ENCODE measurements around the gene VWA3B. TPM values are rescaled to one million over a fixed set of nuclear protein-coding genes. Genes with fewer than 3 reads are reported as not detected.

The VWA3B gene
- total and polyA plus RNA-seq, 4 donors = 3.5 to 29.2 (median 11.2) TPM

DNA sequence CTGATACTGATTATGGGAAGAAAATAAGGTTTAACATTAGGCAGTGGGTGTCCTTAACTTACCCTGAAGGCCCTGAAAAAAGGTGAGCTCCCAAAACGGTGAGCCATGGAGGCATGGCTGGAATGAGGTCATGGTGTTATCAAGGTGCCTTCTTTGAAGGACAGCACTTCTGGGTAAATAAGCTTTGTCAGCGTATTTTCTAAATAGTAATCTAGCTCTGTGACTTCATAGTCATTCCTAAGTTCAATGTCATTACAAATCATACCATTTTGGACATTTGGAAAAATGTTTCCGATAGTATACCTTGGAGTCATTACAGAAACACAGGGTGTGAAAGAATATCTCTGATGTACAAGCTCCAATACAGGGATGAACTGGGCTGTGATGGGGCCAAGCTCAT is 224.1 kb downstream of the VWA3B start:
- no peak overlapping the region for H3K4me3 ChIP-seq
- peaks cover 0 to 2% (median 0%) of the 10 kb centered on the region in 4 donors for H3K9me3 ChIP-seq (ENCODE audit: control insufficient read depth in 4 of 4, insufficient read depth in 3 of 4, low read length in 3 of 4)
- TF ChIP-seq, protein P1, sequence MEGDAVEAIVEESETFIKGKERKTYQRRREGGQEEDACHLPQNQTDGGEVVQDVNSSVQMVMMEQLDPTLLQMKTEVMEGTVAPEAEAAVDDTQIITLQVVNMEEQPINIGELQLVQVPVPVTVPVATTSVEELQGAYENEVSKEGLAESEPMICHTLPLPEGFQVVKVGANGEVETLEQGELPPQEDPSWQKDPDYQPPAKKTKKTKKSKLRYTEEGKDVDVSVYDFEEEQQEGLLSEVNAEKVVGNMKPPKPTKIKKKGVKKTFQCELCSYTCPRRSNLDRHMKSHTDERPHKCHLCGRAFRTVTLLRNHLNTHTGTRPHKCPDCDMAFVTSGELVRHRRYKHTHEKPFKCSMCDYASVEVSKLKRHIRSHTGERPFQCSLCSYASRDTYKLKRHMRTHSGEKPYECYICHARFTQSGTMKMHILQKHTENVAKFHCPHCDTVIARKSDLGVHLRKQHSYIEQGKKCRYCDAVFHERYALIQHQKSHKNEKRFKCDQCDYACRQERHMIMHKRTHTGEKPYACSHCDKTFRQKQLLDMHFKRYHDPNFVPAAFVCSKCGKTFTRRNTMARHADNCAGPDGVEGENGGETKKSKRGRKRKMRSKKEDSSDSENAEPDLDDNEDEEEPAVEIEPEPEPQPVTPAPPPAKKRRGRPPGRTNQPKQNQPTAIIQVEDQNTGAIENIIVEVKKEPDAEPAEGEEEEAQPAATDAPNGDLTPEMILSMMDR (IDR thresholded peaks at IDR 0.05; ENCODE audit: control extremely low read depth, extremely low read depth) = no peak
- ATAC-seq (ENCODE audit: insufficient read depth, low FRiP score) = no peak
- no peaks in the 10 kb centered on the region for H3K36me3 ChIP-seq (ENCODE audit: control insufficient read depth in 4 of 4, insufficient read depth in 4 of 4, low read length in 4 of 4)
- WGBS, 2 donors = 82 to 86% methylated on average over 3 of the region's 3 CpGs
- peaks cover 0 to 1% (median 0%) of the 10 kb centered on the region in 5 donors for H3K4me1 ChIP-seq (ENCODE audit: control insufficient read depth in 5 of 5, insufficient read depth in 5 of 5, low read length in 5 of 5)
- H3K27me3 ChIP-seq (ENCODE audit: control insufficient read depth in 3 of 3, insufficient read depth in 3 of 3, low read length in 2 of 3) = peaks cover 0 to 3% (median 0%) of the 10 kb centered on the region in 3 donors
- no peak overlapping the region for H3K27ac ChIP-seq (ENCODE audit: low read depth in 1 of 2, low read length in 1 of 2)
- DNase-seq = no peak
- no peak overlapping the region for H3K9ac ChIP-seq (ENCODE audit: insufficient read depth in 1 of 2, low read length in 2 of 2)

DNA sequence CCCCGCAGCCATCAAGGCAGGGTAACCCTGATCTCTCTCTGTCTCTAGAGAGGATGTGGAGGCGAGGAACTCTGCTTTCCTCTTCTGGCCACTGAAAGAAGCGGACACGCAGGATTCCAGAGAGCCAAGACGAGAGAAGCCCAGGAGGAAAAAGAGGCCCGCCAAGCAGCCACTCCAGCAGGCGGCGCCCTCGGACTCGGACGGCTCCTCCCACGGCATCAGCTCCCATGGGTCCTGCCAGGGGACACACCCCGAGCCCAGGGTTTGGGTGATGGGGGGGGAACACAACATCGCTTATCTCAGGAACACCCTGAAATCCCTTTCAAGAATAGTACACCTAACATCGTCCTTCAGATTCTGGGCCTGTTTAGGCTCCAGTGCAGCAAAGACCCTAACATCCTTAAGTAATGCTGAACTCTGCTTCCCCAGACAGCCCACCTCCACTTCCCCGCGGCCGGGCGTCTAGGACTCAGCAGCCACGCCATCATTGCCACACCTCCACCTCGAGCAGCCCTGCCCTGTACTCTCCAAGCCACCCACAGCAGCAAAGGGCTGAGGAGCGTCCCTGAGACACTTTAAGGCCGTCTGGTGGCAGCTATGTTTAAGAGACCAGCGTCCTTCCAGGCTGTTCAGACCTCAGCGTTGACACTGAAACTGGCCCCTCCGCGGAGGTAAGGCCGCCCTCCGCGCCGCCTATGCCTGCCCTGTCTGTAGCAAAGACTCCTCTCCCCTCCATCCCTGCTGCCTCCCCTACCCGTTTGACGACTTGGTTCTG is 225.0 kb downstream of the VWA3B start:
- Histone ChIP-seq H3K9ac (ENCODE audit: insufficient read depth in 1 of 2, low read length in 2 of 2) (no peak overlapping the region), H3K4me3 (no peak overlapping the region), H3K9me3 (ENCODE audit: control insufficient read depth in 4 of 4, insufficient read depth in 3 of 4, low read length in 3 of 4) (peaks cover 0 to 2% (median 0%) of the 10 kb centered on the region in 4 donors), H3K4me1 (ENCODE audit: control insufficient read depth in 5 of 5, insufficient read depth in 5 of 5, low read length in 5 of 5) (peaks cover 0 to 1% (median 0%) of the 10 kb centered on the region in 5 donors), H3K36me3 (ENCODE audit: control insufficient read depth in 4 of 4, insufficient read depth in 4 of 4, low read length in 4 of 4) (no peaks in the 10 kb centered on the region), H3K27ac (ENCODE audit: low read depth in 1 of 2, low read length in 1 of 2) (no peak overlapping the region), H3K27me3 (ENCODE audit: control insufficient read depth in 3 of 3, insufficient read depth in 3 of 3, low read length in 2 of 3) (peaks cover 0 to 3% (median 0%) of the 10 kb centered on the region in 3 donors)
- WGBS, 2 donors = 72 to 82% methylated on average over 33 of the region's 33 CpGs
- ATAC-seq (ENCODE audit: insufficient read depth, low FRiP score) = no peak
- no peak for DNase-seq
- TF ChIP-seq, protein P1 (IDR thresholded peaks at IDR 0.05; ENCODE audit: control extremely low read depth, extremely low read depth) = no peak

GRCh38 chr2:98313492-98314250 is 226.7 kb downstream of the VWA3B start:
- H3K4me3 ChIP-seq = no peak overlapping the region
- ATAC-seq (ENCODE audit: insufficient read depth, low FRiP score) (no peak), DNase-seq (no peak)
- no peak overlapping the region for H3K27ac ChIP-seq (ENCODE audit: low read depth in 1 of 2, low read length in 1 of 2)
- 81 to 86% methylated on average over 8 of the region's 8 CpGs for WGBS, 2 donors
- no peaks in the 10 kb centered on the region for H3K27me3 ChIP-seq (ENCODE audit: control insufficient read depth in 3 of 3, insufficient read depth in 3 of 3, low read length in 2 of 3)
- no peaks in the 10 kb centered on the region for H3K4me1 ChIP-seq (ENCODE audit: control insufficient read depth in 5 of 5, insufficient read depth in 5 of 5, low read length in 5 of 5)
- H3K9ac ChIP-seq (ENCODE audit: insufficient read depth in 1 of 2, low read length in 2 of 2) = no peak overlapping the region
- H3K9me3 ChIP-seq (ENCODE audit: control insufficient read depth in 4 of 4, insufficient read depth in 3 of 4, low read length in 3 of 4) = peaks cover 0 to 2% (median 0%) of the 10 kb centered on the region in 4 donors
- TF ChIP-seq, protein P1 (IDR thresholded peaks at IDR 0.05; ENCODE audit: control extremely low read depth, extremely low read depth) = no peak
- H3K36me3 ChIP-seq (ENCODE audit: control insufficient read depth in 4 of 4, insufficient read depth in 4 of 4, low read length in 4 of 4) = no peaks in the 10 kb centered on the region
